ENCODE measurements around the gene GLT8D2. TPM values are rescaled to one million over a fixed set of nuclear protein-coding genes. Genes with fewer than 3 reads are reported as not detected.

GLT8D2 gene
- polyA plus RNA-seq, 3 donors = not detected

GRCh38 chr12:103948746-103949406 lies 101.1 kb downstream of the GLT8D2 start:
- no peaks in the 10 kb centered on the region for H3K4me1 ChIP-seq (ENCODE audit: control insufficient read depth in 1 of 2, insufficient read depth in 2 of 2, low read length in 2 of 2)
- no peaks in the 10 kb centered on the region for H3K27me3 ChIP-seq (ENCODE audit: control insufficient read depth in 2 of 2, insufficient read depth in 2 of 2, low read length in 2 of 2)
- WGBS (ENCODE audit: insufficient coverage) = 77% methylated on average over 3 of the region's 13 CpGs
- peaks cover 81 to 95% of the 10 kb centered on the region in 2 donors for H3K36me3 Mint-ChIP-seq
- H3K4me1 Mint-ChIP-seq = no peaks in the 10 kb centered on the region
- no peaks in the 10 kb centered on the region for H3K9me3 ChIP-seq (replicated peaks in 1 of 2; ENCODE audit: control insufficient read depth in 1 of 2, insufficient read depth in 1 of 2, low read length in 2 of 2)
- intact Hi-C loops (cut with micrococcal nuclease) = no loop called here
- peak overlapping the region in 1 of 2 donors; percentile 35 for H3K27ac ChIP-seq (ENCODE audit: low read depth in 1 of 2, low read length in 2 of 2)
- peaks cover 20% of the 10 kb centered on the region for H3K79me2 ChIP-seq (ENCODE audit: insufficient read depth, low read length)
- no peak for TF ChIP-seq CTCF (IDR thresholded peaks at IDR 0.05)
- peaks cover 29% of the 10 kb centered on the region for H4K20me1 ChIP-seq (ENCODE audit: insufficient read depth, low read length)
- DNase-seq = no peak
- H3K9me3 Mint-ChIP-seq = no peaks in the 10 kb centered on the region
- H3K4me3 Mint-ChIP-seq = no peak overlapping the region
- no peak overlapping the region for H3K4me2 ChIP-seq (replicated peaks; ENCODE audit: extremely low read depth, low read length, poor library complexity, severe bottlenecking)
- H3K36me3 ChIP-seq (replicated peaks in 1 of 2; ENCODE audit: control insufficient read depth in 1 of 2, insufficient read depth in 2 of 2, low read length in 2 of 2) = peaks cover 95 to 100% of the 10 kb centered on the region in 2 donors
- H3K27me3 Mint-ChIP-seq (ENCODE audit: low read depth in 3 of 3) = no peaks in the 10 kb centered on the region
- no peak overlapping the region for H3K9ac ChIP-seq (ENCODE audit: insufficient read depth, low read length, poor library complexity, severe bottlenecking)
- no peak overlapping the region for H2AFZ ChIP-seq (ENCODE audit: insufficient read depth, low read depth, low read length, poor library complexity, severe bottlenecking)
- no peak overlapping the region for H3K27ac Mint-ChIP-seq
- no peak overlapping the region for H3K4me3 ChIP-seq (replicated peaks in 1 of 3; ENCODE audit: low read depth in 2 of 3, low read length in 3 of 3)

GRCh38 chr12:103947871-103948555 lies 102.0 kb downstream of the GLT8D2 start:
- Histone ChIP-seq H2AFZ (ENCODE audit: insufficient read depth, low read depth, low read length, poor library complexity, severe bottlenecking) (no peak overlapping the region), H4K20me1 (ENCODE audit: insufficient read depth, low read length) (peaks cover 29% of the 10 kb centered on the region), H3K4me2 (replicated peaks; ENCODE audit: extremely low read depth, low read length, poor library complexity, severe bottlenecking) (no peak overlapping the region), H3K9ac (ENCODE audit: insufficient read depth, low read length, poor library complexity, severe bottlenecking) (no peak overlapping the region), H3K9me3 (replicated peaks in 1 of 2; ENCODE audit: control insufficient read depth in 1 of 2, insufficient read depth in 1 of 2, low read length in 2 of 2) (no peaks in the 10 kb centered on the region), H3K4me1 (ENCODE audit: control insufficient read depth in 1 of 2, insufficient read depth in 2 of 2, low read length in 2 of 2) (no peaks in the 10 kb centered on the region), H3K4me3 (replicated peaks in 1 of 3; ENCODE audit: low read depth in 2 of 3, low read length in 3 of 3) (no peak overlapping the region), H3K79me2 (ENCODE audit: insufficient read depth, low read length) (peaks cover 21% of the 10 kb centered on the region), H3K36me3 (replicated peaks in 1 of 2; ENCODE audit: control insufficient read depth in 1 of 2, insufficient read depth in 2 of 2, low read length in 2 of 2) (peaks cover 96 to 100% of the 10 kb centered on the region in 2 donors), H3K27me3 (ENCODE audit: control insufficient read depth in 2 of 2, insufficient read depth in 2 of 2, low read length in 2 of 2) (no peaks in the 10 kb centered on the region), H3K27ac (ENCODE audit: low read depth in 1 of 2, low read length in 2 of 2) (peak overlapping the region in 1 of 2 donors; percentile 35)
- TF ChIP-seq CTCF (IDR thresholded peaks at IDR 0.05) = no peak
- H3K4me3 Mint-ChIP-seq = no peak overlapping the region
- no peaks in the 10 kb centered on the region for H3K9me3 Mint-ChIP-seq
- H3K4me1 Mint-ChIP-seq = no peaks in the 10 kb centered on the region
- intact Hi-C loops (cut with micrococcal nuclease) = no loop called here
- peak in 1 of 3 donors; percentile 14 for DNase-seq
- peaks cover 83 to 96% of the 10 kb centered on the region in 2 donors for H3K36me3 Mint-ChIP-seq
- H3K27ac Mint-ChIP-seq = peak overlapping the region in 5 of 7 donors; percentile 12 to 75 (median 36)
- no peaks in the 10 kb centered on the region for H3K27me3 Mint-ChIP-seq (ENCODE audit: low read depth in 3 of 3)
- WGBS (ENCODE audit: insufficient coverage) = 100% methylated on average over 1 of the region's 7 CpGs

Measured in CD14-positive monocyte (primary cell).